ENCODE measurements around the gene PKN2. TPM values are rescaled to one million over a fixed set of nuclear protein-coding genes. Genes with fewer than 3 reads are reported as not detected.

PKN2 gene
- total RNA-seq, 1 donor from 2014 or later, result 30.7 TPM

DNA sequence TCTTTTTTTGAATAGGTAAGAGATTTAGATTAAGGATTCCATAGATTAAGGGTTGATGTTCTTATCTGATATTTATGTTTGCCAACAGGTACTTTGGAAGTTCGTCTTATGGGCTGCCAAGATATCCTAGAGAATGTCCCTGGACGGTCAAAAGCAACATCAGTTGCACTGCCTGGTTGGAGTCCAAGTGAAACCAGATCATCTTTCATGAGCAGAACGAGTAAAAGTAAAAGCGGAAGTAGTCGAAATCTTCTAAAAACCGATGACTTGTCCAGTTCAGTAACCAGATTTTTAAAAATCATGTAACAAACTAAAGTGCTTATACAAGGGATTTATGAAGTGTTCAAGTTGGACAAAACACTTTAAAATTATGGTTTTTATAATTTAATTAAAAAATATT lies 100.5 kb downstream of the PKN2 start:
- Histone ChIP-seq H3K36me3 (ENCODE audit: control insufficient read depth, insufficient read depth, low read length) (no peaks in the 10 kb centered on the region), H3K4me3 (ENCODE audit: low read depth, low read length) (no peak overlapping the region), H3K27me3 (ENCODE audit: control insufficient read depth, insufficient read depth, low read length) (no peaks in the 10 kb centered on the region)
- no peak for DNase-seq (ENCODE audit: low read depth)
- TF ChIP-seq, protein P1, sequence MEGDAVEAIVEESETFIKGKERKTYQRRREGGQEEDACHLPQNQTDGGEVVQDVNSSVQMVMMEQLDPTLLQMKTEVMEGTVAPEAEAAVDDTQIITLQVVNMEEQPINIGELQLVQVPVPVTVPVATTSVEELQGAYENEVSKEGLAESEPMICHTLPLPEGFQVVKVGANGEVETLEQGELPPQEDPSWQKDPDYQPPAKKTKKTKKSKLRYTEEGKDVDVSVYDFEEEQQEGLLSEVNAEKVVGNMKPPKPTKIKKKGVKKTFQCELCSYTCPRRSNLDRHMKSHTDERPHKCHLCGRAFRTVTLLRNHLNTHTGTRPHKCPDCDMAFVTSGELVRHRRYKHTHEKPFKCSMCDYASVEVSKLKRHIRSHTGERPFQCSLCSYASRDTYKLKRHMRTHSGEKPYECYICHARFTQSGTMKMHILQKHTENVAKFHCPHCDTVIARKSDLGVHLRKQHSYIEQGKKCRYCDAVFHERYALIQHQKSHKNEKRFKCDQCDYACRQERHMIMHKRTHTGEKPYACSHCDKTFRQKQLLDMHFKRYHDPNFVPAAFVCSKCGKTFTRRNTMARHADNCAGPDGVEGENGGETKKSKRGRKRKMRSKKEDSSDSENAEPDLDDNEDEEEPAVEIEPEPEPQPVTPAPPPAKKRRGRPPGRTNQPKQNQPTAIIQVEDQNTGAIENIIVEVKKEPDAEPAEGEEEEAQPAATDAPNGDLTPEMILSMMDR (IDR thresholded peaks at IDR 0.05; ENCODE audit: insufficient read depth, low read length, poor library complexity, severe bottlenecking), result no peak

DNA sequence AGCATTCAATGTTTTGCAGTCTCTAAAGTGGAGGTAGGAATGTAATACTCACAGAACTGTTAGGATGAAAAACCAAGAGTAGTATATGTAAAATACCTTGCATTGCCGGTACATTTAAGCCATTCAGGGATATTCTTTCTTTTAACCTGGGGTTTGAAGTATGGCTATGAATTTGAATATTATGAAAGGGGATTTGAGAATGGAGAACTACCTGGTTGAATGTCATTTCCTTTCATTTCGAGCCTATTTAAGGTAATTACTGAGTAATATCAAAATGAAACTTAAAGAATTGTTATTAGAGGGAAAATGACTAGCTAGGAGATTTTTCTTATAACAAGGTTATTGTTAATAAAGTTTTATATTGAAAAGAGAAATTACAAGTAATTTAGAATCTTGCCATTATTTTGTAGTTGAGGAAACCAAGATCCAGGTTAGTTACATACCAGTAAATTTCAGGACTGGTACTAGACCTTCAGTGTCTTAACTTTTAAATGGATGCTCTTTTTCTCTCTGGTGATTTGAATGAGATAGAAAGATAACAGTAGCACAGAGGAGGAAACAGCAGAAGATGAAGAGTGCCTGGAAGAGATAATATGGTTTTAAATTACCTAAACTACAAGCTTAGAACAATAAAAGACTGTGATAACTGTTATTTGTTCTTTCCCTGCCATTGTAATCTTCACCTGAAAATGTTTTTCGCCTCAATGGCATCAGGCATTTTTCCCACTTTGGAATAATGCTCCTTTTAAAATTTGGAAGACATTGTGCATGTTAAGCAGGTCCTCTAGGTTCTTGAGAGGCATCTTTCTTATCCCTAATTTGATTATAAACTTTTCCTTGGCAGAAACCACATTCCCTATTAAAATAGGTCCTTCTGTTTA lies 103.2 kb downstream of the PKN2 start:
- H3K27me3 ChIP-seq (ENCODE audit: control insufficient read depth, insufficient read depth, low read length), result no peaks in the 10 kb centered on the region
- DNase-seq (ENCODE audit: low read depth), result no peak
- TF ChIP-seq, protein P1 (IDR thresholded peaks at IDR 0.05; ENCODE audit: insufficient read depth, low read length, poor library complexity, severe bottlenecking), result no peak
- no peaks in the 10 kb centered on the region for H3K36me3 ChIP-seq (ENCODE audit: control insufficient read depth, insufficient read depth, low read length)
- H3K4me3 ChIP-seq (ENCODE audit: low read depth, low read length), result no peak overlapping the region

- DNase-seq (ENCODE audit: low read depth), result no peak
- TF ChIP-seq, protein P1 (IDR thresholded peaks at IDR 0.05; ENCODE audit: insufficient read depth, low read length, poor library complexity, severe bottlenecking), result no peak
- H3K4me3 ChIP-seq (ENCODE audit: low read depth, low read length), result no peak overlapping the region
- H3K27me3 ChIP-seq (ENCODE audit: control insufficient read depth, insufficient read depth, low read length), result no peaks in the 10 kb centered on the region
- no peaks in the 10 kb centered on the region for H3K36me3 ChIP-seq (ENCODE audit: control insufficient read depth, insufficient read depth, low read length)
Observed at GRCh38 chr1:88791192-88791591, 107.1 kb downstream of the PKN2 start.

DNA sequence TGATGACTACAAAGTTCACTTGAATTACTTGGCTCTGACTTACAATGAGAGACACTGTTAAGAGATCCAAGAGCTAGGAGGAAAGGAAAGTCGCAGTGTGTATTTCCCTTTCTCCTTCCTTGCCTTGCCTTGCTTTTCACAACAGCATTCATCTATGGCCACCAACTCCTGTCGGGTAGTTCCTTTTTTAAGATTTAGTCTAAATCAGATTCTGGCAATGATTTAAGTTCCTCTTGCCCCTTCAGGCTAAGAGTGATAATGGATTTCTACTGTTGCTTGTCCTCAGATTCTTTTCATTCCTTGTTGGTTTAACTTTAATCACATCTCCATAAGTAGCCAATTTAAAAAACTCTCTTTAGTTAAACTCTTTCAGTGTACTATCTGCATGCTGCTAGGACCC lies 115.4 kb downstream of the PKN2 start:
- no peak overlapping the region for H3K4me3 ChIP-seq (ENCODE audit: low read depth, low read length)
- no peak for DNase-seq (ENCODE audit: low read depth)
- H3K36me3 ChIP-seq (ENCODE audit: control insufficient read depth, insufficient read depth, low read length), result no peaks in the 10 kb centered on the region
- TF ChIP-seq, protein P1 (IDR thresholded peaks at IDR 0.05; ENCODE audit: insufficient read depth, low read length, poor library complexity, severe bottlenecking), result no peak
- no peaks in the 10 kb centered on the region for H3K27me3 ChIP-seq (ENCODE audit: control insufficient read depth, insufficient read depth, low read length)

- TF ChIP-seq, protein P1 (IDR thresholded peaks at IDR 0.05; ENCODE audit: insufficient read depth, low read length, poor library complexity, severe bottlenecking), result peak; percentile 39
- Histone ChIP-seq H3K4me3 (ENCODE audit: low read depth, low read length) (no peak overlapping the region), H3K36me3 (ENCODE audit: control insufficient read depth, insufficient read depth, low read length) (no peaks in the 10 kb centered on the region), H3K27me3 (ENCODE audit: control insufficient read depth, insufficient read depth, low read length) (no peaks in the 10 kb centered on the region)
- no peak for DNase-seq (ENCODE audit: low read depth)
Observed at GRCh38 chr1:88800382-88801051, 116.4 kb downstream of the PKN2 start.

All from kidney epithelial cell (primary cell).